Gastrocnemius medialis (tissue), 4 donors: Measurements from ENCODE around the gene FAM117B.

Experiments used
- POLR2A ChIP-seq, 2 donors: fragments of 450-650 bp; IDR thresholded peaks; one replicate each; pipeline ENCODE4 v1.6.1; 2017; ENCODE audit warnings: antibody characterized with exemption in 2 of 2, mild to moderate bottlenecking in 2 of 2, moderate library complexity in 2 of 2
- TF ChIP-seq, protein P1 (sequence below), 5 experiments: fragments of 450-650 bp in 3 of 5; fragments of 200-600 bp in 2 of 5; sonication (generic) in 2 of 5; IDR thresholded peaks in 4 of 5; conservative IDR thresholded peaks in 1 of 5; 1 replicate in 4 of 5; 2 replicates in 1 of 5; pipeline ENCODE4 v1.5.1; 2016 to 2019; ENCODE audit warnings: antibody characterized with exemption in 5 of 5, mild to moderate bottlenecking in 3 of 5, moderate library complexity in 3 of 5

- TF ChIP-seq, protein P1, sequence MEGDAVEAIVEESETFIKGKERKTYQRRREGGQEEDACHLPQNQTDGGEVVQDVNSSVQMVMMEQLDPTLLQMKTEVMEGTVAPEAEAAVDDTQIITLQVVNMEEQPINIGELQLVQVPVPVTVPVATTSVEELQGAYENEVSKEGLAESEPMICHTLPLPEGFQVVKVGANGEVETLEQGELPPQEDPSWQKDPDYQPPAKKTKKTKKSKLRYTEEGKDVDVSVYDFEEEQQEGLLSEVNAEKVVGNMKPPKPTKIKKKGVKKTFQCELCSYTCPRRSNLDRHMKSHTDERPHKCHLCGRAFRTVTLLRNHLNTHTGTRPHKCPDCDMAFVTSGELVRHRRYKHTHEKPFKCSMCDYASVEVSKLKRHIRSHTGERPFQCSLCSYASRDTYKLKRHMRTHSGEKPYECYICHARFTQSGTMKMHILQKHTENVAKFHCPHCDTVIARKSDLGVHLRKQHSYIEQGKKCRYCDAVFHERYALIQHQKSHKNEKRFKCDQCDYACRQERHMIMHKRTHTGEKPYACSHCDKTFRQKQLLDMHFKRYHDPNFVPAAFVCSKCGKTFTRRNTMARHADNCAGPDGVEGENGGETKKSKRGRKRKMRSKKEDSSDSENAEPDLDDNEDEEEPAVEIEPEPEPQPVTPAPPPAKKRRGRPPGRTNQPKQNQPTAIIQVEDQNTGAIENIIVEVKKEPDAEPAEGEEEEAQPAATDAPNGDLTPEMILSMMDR (IDR thresholded peaks at IDR 0.05 in 4 of 5, conservative IDR thresholded peaks at IDR 0.05 in 1 of 5), result no peak
- no peak for TF ChIP-seq POLR2A (IDR thresholded peaks at IDR 0.05)
Measured at GRCh38 chr2:202750763-202751427, 116.1 kb downstream of the FAM117B start.
